A549 (cell line): ENCODE measurements around the gene GORASP2. TPM values are rescaled to one million over a fixed set of nuclear protein-coding genes. Genes with fewer than 3 reads are reported as not detected.

Source experiments
- ATAC-seq, 2 experiments: fragments of 200-7000 bp in 1 of 2; fragments of >200 bp in 1 of 2; cut with Nextera tagmentation in 1 of 2; cut with Tn5 transposase in 1 of 2; 3 replicates each; pipeline versions ENCODE4 v1.8.0 to v1.9.1; 2018 to 2020; ENCODE audit warnings: mild to moderate bottlenecking in 1 of 2, moderate library complexity in 1 of 2
- CTCF ChIA-PET: fragments of 300-600 bp; sonication (Branson Sonifier 250); formaldehyde crosslinking; extraction: SDS; loops from one replicate; lab custom pipeline; 2021; ENCODE audit warnings: antibody characterized with exemption, inconsistent platforms; lab: Yijun Ruan, JAX
- POLR2A ChIA-PET: fragments of 350-600 bp; formaldehyde crosslinking; extraction: SDS; loops from one replicate; lab custom pipeline; 2021; ENCODE audit warnings: antibody characterized with exemption, inconsistent platforms; lab: Yijun Ruan, JAX
- DNase-seq, 2 experiments: peaks; one replicate each; pipeline versions ENCODE4 v3.0.0 to v3.0.0-alpha.2; 2011 to 2016; ENCODE audit warnings: low read depth in 1 of 2, low spot score in 1 of 2
- FAIRE-seq: peaks from 2 replicates; lab custom pipeline; 2011; peaks lifted over from hg19 to GRCh38; lab: Jason Lieb, UNC
- H3K27ac ChIP-seq, 2 experiments: fragments of >200 bp; sonication (Bioruptor Twin); formaldehyde crosslinking; 3 replicates each; pipeline ENCODE4 v1.5.1; 2016 to 2017
- H3K4me1 ChIP-seq: fragments of >200 bp; sonication (Bioruptor Twin); formaldehyde crosslinking; 3 replicates; pipeline ENCODE4 v1.6.1; 2016
- H3K4me2 ChIP-seq: fragments of >200 bp; sonication (Bioruptor Twin); formaldehyde crosslinking; 3 replicates; pipeline ENCODE4 v1.6.1; 2016
- H3K4me3 ChIP-seq: fragments of >200 bp; sonication (Bioruptor Twin); formaldehyde crosslinking; 3 replicates; pipeline ENCODE4 v1.5.1; 2016
- H3K9me3 ChIP-seq: fragments of >200 bp; sonication (Bioruptor Twin); formaldehyde crosslinking; 3 replicates; pipeline ENCODE4 v1.6.1; 2016
- BHLHE40 ChIP-seq: IDR thresholded peaks from 2 replicates; pipeline ENCODE4 v1.6.1; 2012; ENCODE audit warnings: low read depth, low read length, inconsistent platforms
- CBX2 ChIP-seq: fragments of 200-600 bp; sonication (generic); IDR thresholded peaks from 2 replicates; pipeline ENCODE4 v1.6.1; 2016; ENCODE audit warnings: low read depth, mild to moderate bottlenecking, borderline replicate concordance
- FOSB ChIP-seq: fragments of 250-450 bp; sonication (Bioruptor Pico); IDR thresholded peaks from 2 replicates; pipeline ENCODE4 v1.5.0; 2020; ENCODE audit warnings: mild to moderate bottlenecking, moderate library complexity
- HMGXB4 ChIP-seq: fragments of 250-450 bp; sonication (Bioruptor Pico); IDR thresholded peaks from 2 replicates; pipeline ENCODE4 v1.5.0; 2021; ENCODE audit warnings: mild to moderate bottlenecking, moderate library complexity, borderline replicate concordance
- JUNB ChIP-seq: fragments of >200 bp; sonication (Bioruptor Twin); formaldehyde crosslinking; IDR thresholded peaks from 2 replicates; pipeline ENCODE4 v1.6.1; 2016
- KDM5A ChIP-seq: fragments of 200-600 bp; sonication (generic); IDR thresholded peaks from 2 replicates; pipeline ENCODE4 v1.6.1; 2016; ENCODE audit warnings: antibody characterized with exemption, mild to moderate bottlenecking
- NFE2L2 ChIP-seq: fragments of 150-350 bp; conservative IDR thresholded peaks from 2 replicates; pipeline ENCODE4 v1.6.1; 2014; ENCODE audit warnings: low read length
- NR3C1 ChIP-seq: fragments of >200 bp; sonication (Bioruptor Twin); formaldehyde crosslinking; IDR thresholded peaks from 3 replicates; pipeline ENCODE4 v1.6.1; 2017
- PHF8 ChIP-seq: fragments of 200-600 bp; sonication (generic); IDR thresholded peaks from 2 replicates; pipeline ENCODE4 v1.6.1; 2016; ENCODE audit warnings: low read depth, mild to moderate bottlenecking, antibody characterized with exemption, moderate library complexity, borderline replicate concordance
- POLR2AphosphoS2 ChIP-seq: conservative IDR thresholded peaks from 2 replicates; pipeline ENCODE4 v1.6.1; 2012; ENCODE audit warnings: low read length, improper control_type of control experiment, inconsistent platforms
- RAD21 ChIP-seq, 2 experiments: fragments of >200 bp in 1 of 2; sonication (Bioruptor Twin) in 1 of 2; formaldehyde crosslinking in 1 of 2; IDR thresholded peaks in 1 of 2; conservative IDR thresholded peaks in 1 of 2; 2 replicates in 1 of 2; 3 replicates in 1 of 2; pipeline ENCODE4 v1.6.1; 2012 to 2018; ENCODE audit warnings: inconsistent platforms in 1 of 2
- RARB ChIP-seq: fragments of 250-450 bp; sonication (Bioruptor Pico); IDR thresholded peaks from 2 replicates; pipeline ENCODE4 v1.8.0; 2021; ENCODE audit warnings: mild to moderate bottlenecking, moderate library complexity
- REST ChIP-seq: fragments of 200-600 bp; sonication (generic); IDR thresholded peaks from 2 replicates; pipeline ENCODE4 v1.6.1; 2016; ENCODE audit warnings: antibody characterized with exemption, mild to moderate bottlenecking, moderate library complexity
- RNF2 ChIP-seq: fragments of 200-600 bp; sonication (generic); IDR thresholded peaks from 2 replicates; pipeline ENCODE4 v1.6.1; 2016; ENCODE audit warnings: low read depth, mild to moderate bottlenecking, antibody characterized with exemption, moderate library complexity, borderline replicate concordance
- SMC3 ChIP-seq: fragments of >200 bp; sonication (Bioruptor Twin); formaldehyde crosslinking; IDR thresholded peaks from 3 replicates; pipeline ENCODE4 v1.6.1; 2018; ENCODE audit warnings: inconsistent platforms
- TFCP2L1 ChIP-seq: fragments of 250-450 bp; sonication (Bioruptor Pico); IDR thresholded peaks from 2 replicates; pipeline ENCODE4 v1.5.0; 2021; ENCODE audit warnings: mild to moderate bottlenecking
- TP53 ChIP-seq: fragments of 250-450 bp; sonication (Bioruptor Pico); IDR thresholded peaks from 2 replicates; pipeline ENCODE4 v1.5.0; 2021; ENCODE audit warnings: mild to moderate bottlenecking, moderate library complexity
- USF2 ChIP-seq: fragments of 450-650 bp; IDR thresholded peaks from 2 replicates; pipeline ENCODE4 v1.6.1; 2014; ENCODE audit warnings: antibody characterized with exemption
- WGBS: methylation state at CpG from one replicate; pipeline ENCODE4 v1.1.6; 2017; ENCODE audit errors: missing lambda C conversion rate; 5-methylcytosine and 5-hydroxymethylcytosine counted together
- polyA plus RNA-seq, 4 experiments: library from polyadenylated mRNA; depleted of rRNA in 3 of 4; stranded (reverse); fragments of >200 nt; fragmentation: RNase III in 1 of 4; extraction: RNeasy Plus Mini Kit Qiagen cat#74134 plus additional on column Dnase treatment in 1 of 4; gene quantifications; 2 replicates in 3 of 4; 3 replicates in 1 of 4; pipeline ENCODE4 v1.2.3, GENCODE V29; 2011 to 2017

The GORASP2 gene
- polyA plus RNA-seq, 2 of the 4 experiments (the other 2 are of a cell fraction): 90.5 to 179 TPM

GRCh38 chr2:171004833-171005232 is 75.8 kb downstream of the GORASP2 start:
- no peaks in the 10 kb centered on the region for H3K4me1 ChIP-seq
- no peak overlapping the region for H3K27ac ChIP-seq
- H3K9me3 ChIP-seq: no peaks in the 10 kb centered on the region
- ATAC-seq: no peak
- WGBS: 80% methylated on average over 2 of the region's 2 CpGs
- H3K4me2 ChIP-seq: no peak overlapping the region
- ChIA-PET POLR2A (no interaction called here), CTCF (interaction anchor here (1.1 kb wide), 1 partner anchor 154 kb away, joined by 3 read pairs; no protein-coding TSS in a partner anchor)
- TF ChIP-seq RARB (CRISPR knock-in tag) (no peak), RNF2 (no peak), JUNB (no peak), PHF8 (no peak), SMC3 (no peak), NR3C1 (no peak), USF2 (no peak), TFCP2L1 (CRISPR knock-in tag) (no peak)
- H3K4me3 ChIP-seq: no peak overlapping the region
- no peak for DNase-seq
- FAIRE-seq: no peak

- FAIRE-seq: no peak
- ChIA-PET CTCF (interaction anchor here (0.7 to 1.1 kb wide), 2 partner anchors 12 to 407 kb away, joined by 4 read pairs; no protein-coding TSS in a partner anchor), POLR2A (interaction anchor here (1.0 kb wide), 1 partner anchor 14 kb away, joined by 3 read pairs; no protein-coding TSS in a partner anchor)
Measured at GRCh38 chr2:171008550-171009205, 79.6 kb downstream of the GORASP2 start.

More at GRCh38 chr2:171008550-171009205, 79.6 kb downstream of the GORASP2 start:
- no peak overlapping the region for H3K27ac ChIP-seq
- ATAC-seq (no peak), DNase-seq (no peak)
- H3K4me1 ChIP-seq: no peaks in the 10 kb centered on the region
- no peak overlapping the region for H3K4me3 ChIP-seq
- WGBS: 88% methylated on average over 2 of the region's 2 CpGs
- H3K4me2 ChIP-seq: no peak overlapping the region
- no peaks in the 10 kb centered on the region for H3K9me3 ChIP-seq
- TF ChIP-seq TP53 (CRISPR knock-in tag) (no peak), SMC3 (no peak), BHLHE40 (no peak), HMGXB4 (CRISPR knock-in tag) (no peak), KDM5A (no peak), CBX2 (no peak), RAD21 (conservative IDR thresholded peaks at IDR 0.05 in 1 of 2, IDR thresholded peaks at IDR 0.05 in 1 of 2) (no peak), USF2 (no peak), NFE2L2 (no peak), RNF2 (no peak), REST (no peak), FOSB (CRISPR knock-in tag) (no peak), POLR2AphosphoS2 (no peak)
